HG03575 (cell line): ENCODE results near the gene ESPNL.

Source experiments
- ATAC-seq: cut with Tn5 transposase; IDR thresholded peaks from one replicate; pipeline ENCODE4 v1.9.1; 2021; ENCODE audit not compliant: unreplicated experiment, insufficient number of reproducible peaks, low FRiP score; ENCODE audit errors: extremely low read depth

Gene ESPNL

DNA sequence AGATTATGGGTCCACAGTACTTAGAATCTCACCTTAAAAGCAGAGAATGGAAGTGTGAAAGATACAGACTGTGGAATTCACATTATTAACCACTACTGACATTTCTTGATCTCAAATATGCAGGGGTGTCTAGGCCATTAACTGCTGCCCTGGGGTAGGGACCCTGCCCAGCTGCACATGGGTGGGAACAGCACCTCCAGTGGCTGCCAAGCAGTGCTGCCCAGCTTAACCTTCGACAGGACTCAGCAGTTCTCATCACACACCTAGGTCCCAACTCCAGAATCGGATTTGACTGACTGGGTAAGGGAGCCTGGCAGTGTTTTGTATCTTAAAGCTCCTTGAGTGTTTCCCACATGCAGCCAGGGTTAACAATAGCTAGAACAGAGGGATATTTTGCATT, 73.6 kb downstream of the ESPNL start:
- ATAC-seq: no peak

DNA sequence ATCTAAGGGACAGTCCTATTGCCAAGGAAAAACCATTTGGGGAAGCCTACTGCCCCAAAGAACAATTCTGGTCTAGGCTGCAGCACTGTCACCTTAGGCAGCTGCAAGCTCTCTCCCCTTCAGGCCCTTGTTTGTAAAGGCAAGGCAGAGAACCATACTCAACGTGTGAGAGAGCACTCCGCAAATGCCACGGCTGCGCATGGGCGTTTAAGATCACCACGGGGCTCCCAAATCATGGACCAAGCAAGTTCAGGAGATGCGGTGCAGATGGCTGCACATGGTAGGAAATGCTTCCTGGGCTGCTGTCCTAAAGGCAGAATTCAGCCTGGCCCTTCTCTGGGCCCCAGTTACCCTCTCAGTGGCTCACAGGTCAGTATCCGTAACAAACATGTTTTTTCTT, 74.2 kb downstream of the ESPNL start:
- ATAC-seq: no peak

DNA sequence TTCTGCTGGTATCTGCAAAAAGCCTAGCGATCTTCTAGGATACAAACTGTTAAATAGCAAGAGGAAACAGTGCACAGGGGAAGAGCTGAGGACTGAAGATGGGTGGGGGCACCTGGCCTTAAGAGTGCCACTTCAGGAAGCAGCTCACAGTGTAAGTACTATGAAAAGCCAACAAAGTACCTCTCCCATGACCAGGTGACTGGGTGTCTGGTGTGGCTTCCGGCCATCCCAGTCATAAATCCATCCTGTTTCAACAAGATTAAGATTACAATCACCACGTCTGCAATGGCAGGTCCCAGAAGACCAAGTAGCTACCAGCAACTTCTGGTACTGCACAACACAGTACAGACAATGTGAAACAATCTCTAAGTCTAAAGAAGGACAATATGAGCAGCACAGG, 74.6 kb downstream of the ESPNL start:
- ATAC-seq: no peak

DNA sequence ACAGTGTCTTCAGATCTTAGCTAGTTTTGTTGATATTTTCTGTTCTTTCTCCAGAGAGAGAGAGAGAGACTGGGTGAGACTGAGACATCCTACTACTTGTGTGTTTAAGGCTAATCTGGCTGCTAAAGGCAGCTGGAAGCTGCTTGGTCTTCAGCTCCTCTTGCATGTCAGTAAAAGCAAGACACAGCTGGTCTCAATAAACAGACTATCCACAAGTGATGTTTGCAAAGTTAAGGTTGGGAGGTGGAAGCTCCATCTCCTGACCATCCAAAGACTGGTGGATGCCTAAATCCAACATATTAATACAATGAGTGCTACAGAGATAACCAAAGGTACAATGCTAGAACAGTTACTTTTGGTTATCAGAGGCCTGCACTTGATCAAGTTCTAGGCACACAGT, 76.5 kb downstream of the ESPNL start:
- ATAC-seq: no peak

DNA sequence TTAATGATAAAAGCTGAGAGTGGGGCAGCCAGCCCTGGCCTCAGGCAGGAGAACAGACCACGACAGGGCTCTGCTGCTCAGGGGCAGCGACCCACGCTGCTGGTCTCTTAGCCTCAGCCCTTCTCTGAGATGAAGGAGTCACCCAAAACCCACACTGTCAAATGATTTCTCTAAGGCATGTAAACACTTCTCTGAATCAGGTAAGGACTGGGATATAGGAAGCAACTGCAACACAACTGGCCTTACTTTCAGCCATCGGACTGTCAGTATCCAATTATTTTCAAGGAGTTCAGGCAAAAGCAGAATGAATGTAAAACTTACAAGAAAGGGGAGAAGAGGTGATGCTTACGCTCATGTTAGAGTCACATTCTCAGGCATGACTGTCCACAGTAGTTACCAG, 80.4 kb downstream of the ESPNL start:
- no peak for ATAC-seq

DNA sequence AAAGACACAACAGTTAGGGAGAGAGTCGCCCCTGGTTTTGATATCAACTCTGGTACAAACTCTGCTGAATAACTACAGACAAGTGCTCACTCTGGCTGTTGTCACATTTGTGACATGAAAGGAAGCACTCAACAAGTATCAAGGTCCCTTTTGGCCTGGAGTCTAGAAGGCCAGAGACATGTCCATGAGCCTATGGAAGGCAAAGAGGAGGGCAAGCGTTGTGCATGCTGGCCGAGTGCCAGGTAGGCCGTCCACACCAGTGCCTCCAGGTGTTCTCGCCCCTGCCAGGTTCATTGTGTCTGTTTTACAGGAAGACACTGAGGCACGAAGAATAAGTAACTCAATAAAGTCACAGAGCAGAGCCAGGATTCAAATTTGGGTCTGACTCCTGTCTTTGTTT, 82.2 kb downstream of the ESPNL start:
- ATAC-seq: no peak
